Mucosa of descending colon (tissue), 3 donors: ENCODE measurements around the gene CETN1. TPM values are rescaled to one million over a fixed set of nuclear protein-coding genes. Genes with fewer than 3 reads are reported as not detected.

Source experiments
- ATAC-seq: fragments of 200-7000 bp; cut with Tn5 transposase; one replicate; pipeline ENCODE4 v1.9.1; 2020; ENCODE audit warnings: mild to moderate bottlenecking, moderate library complexity
- DNase-seq, 3 donors: peaks; one replicate each; pipeline ENCODE4 v3.0.0-alpha.2; 2020
- H3K36me3 ChIP-seq: fragments of 200-600 bp; one replicate; pipeline ENCODE4 v1.8.0; 2021; ENCODE audit warnings: low read depth, mild to moderate bottlenecking
- H3K4me1 ChIP-seq: fragments of 200-600 bp; one replicate; pipeline ENCODE4 v1.8.0; 2021; ENCODE audit warnings: low read depth, mild to moderate bottlenecking
- H3K4me3 ChIP-seq: fragments of 200-600 bp; one replicate; pipeline ENCODE4 v1.8.0; 2021; ENCODE audit warnings: mild to moderate bottlenecking
- H3K9me3 ChIP-seq: fragments of 200-600 bp; one replicate; pipeline ENCODE4 v1.8.0; 2021; ENCODE audit warnings: mild to moderate bottlenecking
- intact Hi-C, 2 donors: fragments of 100-400 bp; cut with DNase I in 1 of 2; cut with micrococcal nuclease in 1 of 2; formaldehyde crosslinking; loops; one replicate each; pipeline versions ENCODE4 v1.11.0 to v1.11.1; 2022; cut with DNase I, micrococcal nuclease
- long read RNA-seq, 2 donors: library from polyadenylated mRNA; unstranded; transcript quantifications; one replicate each; pipeline ENCODE4 v2.0.0, GENCODE V29; 2019 to 2021
- total RNA-seq, 3 donors: library from RNA; stranded (reverse); fragmentation: NEBNext Ultra II Directional in 2 of 3; extraction: Animal tissue kit (Norgen Biotek cat#: 25700) in 2 of 3; gene quantifications; one replicate each; pipeline versions ENCODE4 v1.2.1 to v1.2.4, GENCODE V29; 2021 to 2023
- TF ChIP-seq, protein P1 (sequence below): fragments of 200-600 bp; IDR thresholded peaks from one replicate; pipeline ENCODE4 v1.8.0; 2022; ENCODE audit warnings: antibody characterized with exemption, mild to moderate bottlenecking
- donor health status: DM: no; HTN: no; CAD: no; lungs with moderate emphysema.
- donor health status: DM: no; HTN: no; CAD: no.
- donor health status: DM: no; HTN: yes; CAD: no.

The CETN1 gene
- not detected for total RNA-seq
- long read RNA-seq, donor 1: 0 reads
- long read RNA-seq, donor 2: 0 reads

DNA sequence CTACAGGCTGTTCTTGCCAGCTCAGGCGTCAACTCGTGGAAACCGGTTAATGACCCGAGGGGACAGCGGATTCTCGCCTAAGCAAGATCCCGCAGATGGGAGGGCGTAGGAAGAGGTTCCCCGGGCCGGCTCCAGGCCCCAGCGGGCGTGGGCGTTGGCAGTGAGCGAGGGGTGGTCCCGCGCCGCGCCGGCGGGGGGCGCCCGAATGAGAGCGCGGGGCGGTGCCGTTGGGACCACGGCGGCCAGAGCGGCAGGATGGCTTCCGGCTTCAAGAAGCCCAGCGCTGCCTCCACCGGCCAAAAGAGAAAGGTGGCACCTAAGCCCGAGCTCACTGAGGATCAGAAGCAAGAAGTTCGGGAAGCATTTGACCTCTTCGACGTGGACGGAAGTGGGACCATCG lies at the start of gene CETN1:
CETN1 (plus strand) TSS at position 227 of the 400 bp plus-strand sequence; CDS start at position 256, 29 bp downstream.
- H3K4me3 ChIP-seq: no peak within 1 kb of the TSS
- DNase-seq (no peak), ATAC-seq (no peak)
- no peaks in the 10 kb centered on the region for H3K9me3 ChIP-seq
- TF ChIP-seq, protein P1, sequence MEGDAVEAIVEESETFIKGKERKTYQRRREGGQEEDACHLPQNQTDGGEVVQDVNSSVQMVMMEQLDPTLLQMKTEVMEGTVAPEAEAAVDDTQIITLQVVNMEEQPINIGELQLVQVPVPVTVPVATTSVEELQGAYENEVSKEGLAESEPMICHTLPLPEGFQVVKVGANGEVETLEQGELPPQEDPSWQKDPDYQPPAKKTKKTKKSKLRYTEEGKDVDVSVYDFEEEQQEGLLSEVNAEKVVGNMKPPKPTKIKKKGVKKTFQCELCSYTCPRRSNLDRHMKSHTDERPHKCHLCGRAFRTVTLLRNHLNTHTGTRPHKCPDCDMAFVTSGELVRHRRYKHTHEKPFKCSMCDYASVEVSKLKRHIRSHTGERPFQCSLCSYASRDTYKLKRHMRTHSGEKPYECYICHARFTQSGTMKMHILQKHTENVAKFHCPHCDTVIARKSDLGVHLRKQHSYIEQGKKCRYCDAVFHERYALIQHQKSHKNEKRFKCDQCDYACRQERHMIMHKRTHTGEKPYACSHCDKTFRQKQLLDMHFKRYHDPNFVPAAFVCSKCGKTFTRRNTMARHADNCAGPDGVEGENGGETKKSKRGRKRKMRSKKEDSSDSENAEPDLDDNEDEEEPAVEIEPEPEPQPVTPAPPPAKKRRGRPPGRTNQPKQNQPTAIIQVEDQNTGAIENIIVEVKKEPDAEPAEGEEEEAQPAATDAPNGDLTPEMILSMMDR: no peak
- H3K4me1 ChIP-seq: no peaks in the 10 kb centered on the region
- H3K36me3 ChIP-seq: no peaks in the 10 kb centered on the region
- intact Hi-C loops: no loop called here

DNA sequence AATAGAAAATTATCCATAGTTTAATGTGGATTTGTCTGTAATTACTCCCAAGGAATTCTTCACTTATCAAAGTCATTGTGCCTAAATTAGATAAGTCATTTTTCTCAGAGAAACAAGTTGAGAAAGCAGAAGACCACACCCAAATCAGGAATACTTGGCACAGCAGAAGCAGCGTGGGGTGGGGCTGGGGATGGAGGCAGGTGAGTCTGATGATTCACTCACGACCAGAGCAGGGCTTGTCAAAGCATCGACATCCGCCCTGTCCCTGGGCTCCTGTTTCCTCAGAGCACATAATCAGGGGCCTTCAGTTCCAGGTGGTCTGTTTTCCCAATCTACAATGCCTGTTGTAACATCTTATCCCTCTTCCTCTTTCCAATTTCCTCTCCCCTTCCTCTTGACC lies 48.2 kb upstream of the CETN1 start:
- ATAC-seq (no peak), DNase-seq (no peak)
- no peaks in the 10 kb centered on the region for H3K4me1 ChIP-seq
- H3K4me3 ChIP-seq: no peak overlapping the region
- intact Hi-C loops: no loop called here
- TF ChIP-seq, protein P1: no peak
- H3K9me3 ChIP-seq: no peaks in the 10 kb centered on the region
- H3K36me3 ChIP-seq: no peaks in the 10 kb centered on the region

DNA sequence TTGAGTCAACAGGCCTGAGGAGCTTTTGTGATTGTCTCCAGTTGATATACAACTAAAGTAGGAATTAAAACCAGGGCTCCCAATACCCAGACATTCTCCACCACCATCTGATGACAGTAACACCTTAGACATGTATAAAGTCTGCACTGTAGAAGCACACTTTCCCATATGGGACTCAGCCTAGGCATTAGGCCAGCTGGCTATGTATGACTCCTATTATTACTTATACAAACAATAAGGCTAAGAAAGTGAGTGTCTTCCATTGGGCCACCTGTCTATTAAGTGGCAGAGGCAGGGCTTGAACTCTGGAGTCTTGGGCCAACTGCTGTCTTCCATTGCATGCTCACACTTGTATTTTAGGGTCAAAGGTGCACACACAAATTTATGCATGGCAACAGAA lies 47.5 kb upstream of the CETN1 start:
- DNase-seq: no peak
- H3K4me3 ChIP-seq: no peak overlapping the region
- TF ChIP-seq, protein P1: no peak
- H3K9me3 ChIP-seq: no peaks in the 10 kb centered on the region
- intact Hi-C loops: no loop called here
- ATAC-seq: no peak
- H3K4me1 ChIP-seq: no peaks in the 10 kb centered on the region
- H3K36me3 ChIP-seq: no peaks in the 10 kb centered on the region

GRCh38 chr18:533995-534601 lies 46.1 kb upstream of the CETN1 start:
- ATAC-seq (no peak), DNase-seq (no peak)
- Histone ChIP-seq H3K4me3 (no peak overlapping the region), H3K9me3 (no peaks in the 10 kb centered on the region), H3K4me1 (no peaks in the 10 kb centered on the region), H3K36me3 (no peaks in the 10 kb centered on the region)
- intact Hi-C loops: no loop called here
- TF ChIP-seq, protein P1: no peak

DNA sequence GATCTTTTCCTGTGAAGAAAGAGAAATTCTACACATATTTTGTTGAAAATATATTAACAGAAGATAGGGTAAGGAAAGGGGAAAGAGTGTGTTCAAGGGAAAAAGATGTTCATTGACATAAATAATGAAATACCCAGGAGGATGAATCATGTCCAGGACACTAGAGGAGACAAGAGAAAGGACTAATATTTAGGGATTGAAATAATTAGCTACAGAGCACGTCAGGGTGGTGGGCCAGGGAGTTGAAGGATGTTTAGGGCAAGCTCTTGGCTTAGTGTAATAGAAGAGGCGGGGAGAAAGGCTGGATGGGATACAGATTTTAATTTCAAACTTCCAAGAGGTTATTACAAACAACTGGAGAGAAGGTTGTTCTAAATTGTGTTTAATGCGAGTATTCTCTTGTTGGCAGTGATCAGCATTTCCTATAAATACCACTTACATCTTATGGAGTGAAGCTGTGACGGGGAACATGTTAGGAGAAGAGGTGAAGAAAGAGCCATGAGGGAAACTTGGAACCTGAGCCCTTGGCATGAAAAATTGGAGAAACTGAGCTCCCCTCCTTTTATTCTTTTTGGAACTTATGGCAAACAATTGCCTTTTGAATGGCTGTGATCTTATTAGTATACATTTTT lies 36.6 kb upstream of the CETN1 start:
- intact Hi-C loops: no loop called here
- DNase-seq: no peak
- TF ChIP-seq, protein P1: no peak
- Histone ChIP-seq H3K4me3 (no peak overlapping the region), H3K36me3 (no peaks in the 10 kb centered on the region), H3K9me3 (no peaks in the 10 kb centered on the region), H3K4me1 (no peaks in the 10 kb centered on the region)
- no peak for ATAC-seq
